ENCODE data around the gene PKHD1.

Gene PKHD1

DNA sequence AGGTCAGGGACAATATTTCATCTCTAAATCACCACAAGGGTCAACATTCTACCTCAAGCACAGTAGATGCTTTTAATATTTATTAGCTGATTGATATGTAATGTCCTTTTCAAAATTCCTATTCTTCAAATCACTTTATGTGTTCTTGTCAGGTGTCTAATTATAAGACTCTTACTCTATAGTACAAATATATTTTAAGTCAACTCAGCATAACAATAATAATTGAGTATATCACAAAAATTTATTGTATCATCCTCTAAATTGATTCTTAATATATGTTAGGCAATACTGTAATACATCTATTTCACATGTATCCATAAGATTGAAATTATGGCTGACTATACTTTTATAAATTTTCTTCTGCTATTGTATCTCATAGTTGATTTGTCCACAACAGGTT is 423.9 kb downstream of the PKHD1 start:
- no peak overlapping the region for H3K27ac ChIP-seq (ENCODE audit: low read depth, low read length)
- H3K79me2 ChIP-seq (ENCODE audit: control insufficient read depth, insufficient read depth, low read length, unreplicated experiment): no peaks in the 10 kb centered on the region
- no peaks in the 10 kb centered on the region for H3K36me3 ChIP-seq (ENCODE audit: insufficient read depth, low read length)
- H3K27me3 ChIP-seq (ENCODE audit: insufficient read depth, low read length): no peaks in the 10 kb centered on the region
- no peaks in the 10 kb centered on the region for H3K4me1 ChIP-seq (ENCODE audit: control insufficient read depth, insufficient read depth, low read length, unreplicated experiment)
- no peak overlapping the region for H2AFZ ChIP-seq (ENCODE audit: low read length, unreplicated experiment)
- no peak overlapping the region for H3K4me3 ChIP-seq (ENCODE audit: low read depth, low read length)

DNA sequence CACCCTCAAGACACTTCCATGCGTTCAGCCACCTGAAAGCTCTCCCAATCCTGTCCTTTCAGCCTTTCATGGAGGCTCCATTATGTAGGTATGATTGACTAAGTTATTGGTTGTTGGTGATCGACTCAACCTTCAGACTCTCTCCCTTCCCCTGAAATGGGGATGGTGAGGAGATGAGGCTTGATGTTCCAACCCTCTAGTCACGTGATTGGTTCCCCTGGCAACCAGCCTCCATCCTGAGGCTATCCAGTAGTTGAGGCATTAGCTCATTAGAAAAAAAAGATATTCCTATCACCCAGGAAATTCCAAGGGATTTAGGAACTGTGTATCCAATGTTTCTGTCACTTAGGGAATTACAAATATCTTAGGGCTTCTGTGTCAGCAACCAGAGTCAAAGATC is 426.6 kb downstream of the PKHD1 start:
- H3K27me3 ChIP-seq (ENCODE audit: insufficient read depth, low read length): no peaks in the 10 kb centered on the region
- H3K4me3 ChIP-seq (ENCODE audit: low read depth, low read length): no peak overlapping the region
- no peaks in the 10 kb centered on the region for H3K4me1 ChIP-seq (ENCODE audit: control insufficient read depth, insufficient read depth, low read length, unreplicated experiment)
- H3K79me2 ChIP-seq (ENCODE audit: control insufficient read depth, insufficient read depth, low read length, unreplicated experiment): no peaks in the 10 kb centered on the region
- no peak overlapping the region for H2AFZ ChIP-seq (ENCODE audit: low read length, unreplicated experiment)
- no peaks in the 10 kb centered on the region for H3K36me3 ChIP-seq (ENCODE audit: insufficient read depth, low read length)
- no peak overlapping the region for H3K27ac ChIP-seq (ENCODE audit: low read depth, low read length)

- Histone ChIP-seq H3K4me3 (ENCODE audit: low read depth, low read length) (no peak overlapping the region), H3K4me1 (ENCODE audit: control insufficient read depth, insufficient read depth, low read length, unreplicated experiment) (no peaks in the 10 kb centered on the region), H2AFZ (ENCODE audit: low read length, unreplicated experiment) (no peak overlapping the region), H3K36me3 (ENCODE audit: insufficient read depth, low read length) (no peaks in the 10 kb centered on the region), H3K79me2 (ENCODE audit: control insufficient read depth, insufficient read depth, low read length, unreplicated experiment) (no peaks in the 10 kb centered on the region), H3K27ac (ENCODE audit: low read depth, low read length) (no peak overlapping the region), H3K27me3 (ENCODE audit: insufficient read depth, low read length) (no peaks in the 10 kb centered on the region)
Observed at GRCh38 chr6:51657491-51657890, 429.9 kb downstream of the PKHD1 start.

DNA sequence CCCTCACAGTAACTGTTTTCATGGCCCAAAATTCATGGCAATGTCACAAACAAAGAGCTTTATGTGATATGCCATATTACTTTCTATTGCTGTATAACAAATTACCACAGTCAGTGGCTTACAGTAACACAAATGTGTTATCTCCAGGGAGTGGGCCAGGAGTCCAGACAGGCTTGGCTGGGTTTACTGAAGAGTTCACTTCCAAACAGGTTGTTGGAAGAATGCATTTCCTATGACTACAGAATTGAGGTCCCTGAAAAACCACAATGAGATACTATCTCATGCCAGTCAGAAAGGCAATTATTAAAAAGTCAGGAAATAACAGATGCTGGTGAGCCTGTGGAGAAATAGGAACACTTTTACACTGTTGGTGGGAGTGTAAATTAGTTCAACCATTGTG is 431.9 kb downstream of the PKHD1 start:
- no peaks in the 10 kb centered on the region for H3K27me3 ChIP-seq (ENCODE audit: insufficient read depth, low read length)
- H3K79me2 ChIP-seq (ENCODE audit: control insufficient read depth, insufficient read depth, low read length, unreplicated experiment): no peaks in the 10 kb centered on the region
- H2AFZ ChIP-seq (ENCODE audit: low read length, unreplicated experiment): no peak overlapping the region
- no peak overlapping the region for H3K27ac ChIP-seq (ENCODE audit: low read depth, low read length)
- H3K4me3 ChIP-seq (ENCODE audit: low read depth, low read length): no peak overlapping the region
- H3K36me3 ChIP-seq (ENCODE audit: insufficient read depth, low read length): no peaks in the 10 kb centered on the region
- H3K4me1 ChIP-seq (ENCODE audit: control insufficient read depth, insufficient read depth, low read length, unreplicated experiment): no peaks in the 10 kb centered on the region

- H3K27me3 ChIP-seq (ENCODE audit: insufficient read depth, low read length): no peaks in the 10 kb centered on the region
- no peaks in the 10 kb centered on the region for H3K4me1 ChIP-seq (ENCODE audit: control insufficient read depth, insufficient read depth, low read length, unreplicated experiment)
- no peak overlapping the region for H3K27ac ChIP-seq (ENCODE audit: low read depth, low read length)
- H3K36me3 ChIP-seq (ENCODE audit: insufficient read depth, low read length): no peaks in the 10 kb centered on the region
- H2AFZ ChIP-seq (ENCODE audit: low read length, unreplicated experiment): no peak overlapping the region
- H3K79me2 ChIP-seq (ENCODE audit: control insufficient read depth, insufficient read depth, low read length, unreplicated experiment): no peaks in the 10 kb centered on the region
- H3K4me3 ChIP-seq (ENCODE audit: low read depth, low read length): no peak overlapping the region
Observed at GRCh38 chr6:51654647-51655046, 432.8 kb downstream of the PKHD1 start.

- Histone ChIP-seq H3K4me1 (ENCODE audit: control insufficient read depth, insufficient read depth, low read length, unreplicated experiment) (no peaks in the 10 kb centered on the region), H3K4me3 (ENCODE audit: low read depth, low read length) (no peak overlapping the region), H3K27me3 (ENCODE audit: insufficient read depth, low read length) (no peaks in the 10 kb centered on the region), H2AFZ (ENCODE audit: low read length, unreplicated experiment) (no peak overlapping the region), H3K79me2 (ENCODE audit: control insufficient read depth, insufficient read depth, low read length, unreplicated experiment) (no peaks in the 10 kb centered on the region), H3K36me3 (ENCODE audit: insufficient read depth, low read length) (no peaks in the 10 kb centered on the region), H3K27ac (ENCODE audit: low read depth, low read length) (no peak overlapping the region)
Observed at GRCh38 chr6:51651132-51651817, 436.1 kb downstream of the PKHD1 start.

GRCh38 chr6:51648774-51649173 is 438.6 kb downstream of the PKHD1 start:
- no peaks in the 10 kb centered on the region for H3K4me1 ChIP-seq (ENCODE audit: control insufficient read depth, insufficient read depth, low read length, unreplicated experiment)
- H3K36me3 ChIP-seq (ENCODE audit: insufficient read depth, low read length): no peaks in the 10 kb centered on the region
- H3K27ac ChIP-seq (ENCODE audit: low read depth, low read length): no peak overlapping the region
- no peak overlapping the region for H3K4me3 ChIP-seq (ENCODE audit: low read depth, low read length)
- no peaks in the 10 kb centered on the region for H3K27me3 ChIP-seq (ENCODE audit: insufficient read depth, low read length)
- no peaks in the 10 kb centered on the region for H3K79me2 ChIP-seq (ENCODE audit: control insufficient read depth, insufficient read depth, low read length, unreplicated experiment)
- H2AFZ ChIP-seq (ENCODE audit: low read length, unreplicated experiment): no peak overlapping the region

GRCh38 chr6:51648236-51648635 is 439.2 kb downstream of the PKHD1 start:
- no peaks in the 10 kb centered on the region for H3K27me3 ChIP-seq (ENCODE audit: insufficient read depth, low read length)
- H3K4me1 ChIP-seq (ENCODE audit: control insufficient read depth, insufficient read depth, low read length, unreplicated experiment): no peaks in the 10 kb centered on the region
- H3K36me3 ChIP-seq (ENCODE audit: insufficient read depth, low read length): no peaks in the 10 kb centered on the region
- no peak overlapping the region for H3K4me3 ChIP-seq (ENCODE audit: low read depth, low read length)
- no peaks in the 10 kb centered on the region for H3K79me2 ChIP-seq (ENCODE audit: control insufficient read depth, insufficient read depth, low read length, unreplicated experiment)
- H2AFZ ChIP-seq (ENCODE audit: low read length, unreplicated experiment): no peak overlapping the region
- no peak overlapping the region for H3K27ac ChIP-seq (ENCODE audit: low read depth, low read length)

- H3K4me1 ChIP-seq (ENCODE audit: control insufficient read depth, insufficient read depth, low read length, unreplicated experiment): no peaks in the 10 kb centered on the region
- no peak overlapping the region for H3K4me3 ChIP-seq (ENCODE audit: low read depth, low read length)
- H3K27ac ChIP-seq (ENCODE audit: low read depth, low read length): no peak overlapping the region
- no peaks in the 10 kb centered on the region for H3K79me2 ChIP-seq (ENCODE audit: control insufficient read depth, insufficient read depth, low read length, unreplicated experiment)
- no peaks in the 10 kb centered on the region for H3K36me3 ChIP-seq (ENCODE audit: insufficient read depth, low read length)
- no peaks in the 10 kb centered on the region for H3K27me3 ChIP-seq (ENCODE audit: insufficient read depth, low read length)
- H2AFZ ChIP-seq (ENCODE audit: low read length, unreplicated experiment): no peak overlapping the region
Observed at GRCh38 chr6:51644426-51644825, 443.0 kb downstream of the PKHD1 start.

- H3K27me3 ChIP-seq (ENCODE audit: insufficient read depth, low read length): no peaks in the 10 kb centered on the region
- H2AFZ ChIP-seq (ENCODE audit: low read length, unreplicated experiment): no peak overlapping the region
- H3K27ac ChIP-seq (ENCODE audit: low read depth, low read length): no peak overlapping the region
- no peaks in the 10 kb centered on the region for H3K79me2 ChIP-seq (ENCODE audit: control insufficient read depth, insufficient read depth, low read length, unreplicated experiment)
- no peaks in the 10 kb centered on the region for H3K36me3 ChIP-seq (ENCODE audit: insufficient read depth, low read length)
- no peak overlapping the region for H3K4me3 ChIP-seq (ENCODE audit: low read depth, low read length)
- no peaks in the 10 kb centered on the region for H3K4me1 ChIP-seq (ENCODE audit: control insufficient read depth, insufficient read depth, low read length, unreplicated experiment)
Observed at GRCh38 chr6:51640021-51640420, 447.4 kb downstream of the PKHD1 start.

GRCh38 chr6:51633424-51633823 is 454.0 kb downstream of the PKHD1 start:
- Histone ChIP-seq H3K79me2 (ENCODE audit: control insufficient read depth, insufficient read depth, low read length, unreplicated experiment) (no peaks in the 10 kb centered on the region), H3K27ac (ENCODE audit: low read depth, low read length) (no peak overlapping the region), H3K4me1 (ENCODE audit: control insufficient read depth, insufficient read depth, low read length, unreplicated experiment) (no peaks in the 10 kb centered on the region), H3K27me3 (ENCODE audit: insufficient read depth, low read length) (no peaks in the 10 kb centered on the region), H3K36me3 (ENCODE audit: insufficient read depth, low read length) (no peaks in the 10 kb centered on the region), H3K4me3 (ENCODE audit: low read depth, low read length) (no peak overlapping the region), H2AFZ (ENCODE audit: low read length, unreplicated experiment) (no peak overlapping the region)
